Gastroesophageal sphincter (tissue), 4 donors: ENCODE measurements around the gene TMEM108. TPM values are rescaled to one million over a fixed set of nuclear protein-coding genes. Genes with fewer than 3 reads are reported as not detected.

Experiments
- ATAC-seq: fragments of 150-250 bp; one replicate; pipeline ENCODE4 v1.9.1; 2016; ENCODE audit warnings: mild to moderate bottlenecking, moderate library complexity
- H3K27ac ChIP-seq, 4 donors: fragments of 200-600 bp; sonication (generic) in 3 of 4; 1 replicate in 3 of 4; 2 replicates in 1 of 4; pipeline ENCODE4 v1.5.1; 2016 to 2019
- H3K27me3 ChIP-seq: fragments of 200-600 bp; sonication (generic); one replicate; pipeline ENCODE4 v1.5.1; 2019
- H3K36me3 ChIP-seq, 2 donors: fragments of 200-600 bp; sonication (generic); one replicate each; pipeline ENCODE4 v1.5.1; 2019; ENCODE audit warnings: control low read depth in 1 of 2
- H3K4me1 ChIP-seq, 3 donors: fragments of 200-600 bp; sonication (generic); 1 replicate in 2 of 3; 2 replicates in 1 of 3; pipeline ENCODE4 v1.5.1; 2016 to 2019; ENCODE audit warnings: control low read depth in 2 of 3
- H3K4me3 ChIP-seq, 2 donors: fragments of 200-600 bp; sonication (generic); one replicate each; pipeline ENCODE4 v1.5.1; 2019; ENCODE audit warnings: mild to moderate bottlenecking in 1 of 2, moderate library complexity in 1 of 2
- H3K9me3 ChIP-seq, 3 donors: fragments of 200-600 bp; sonication (generic); one replicate each; pipeline ENCODE4 v1.5.1; 2017 to 2019; ENCODE audit warnings: control low read depth in 2 of 3
- CTCF ChIP-seq, 4 experiments: fragments of 200-600 bp in 2 of 4; fragments of 450-650 bp in 2 of 4; sonication (generic) in 1 of 4; IDR thresholded peaks; one replicate each; pipeline ENCODE4 v1.5.1; 2017 to 2019; ENCODE audit warnings: antibody characterized with exemption in 4 of 4, mild to moderate bottlenecking in 2 of 4, moderate library complexity in 2 of 4
- EP300 ChIP-seq: sonication (generic); formaldehyde crosslinking; IDR thresholded peaks from one replicate; pipeline ENCODE4 v1.6.1; 2017; ENCODE audit warnings: antibody characterized with exemption, mild to moderate bottlenecking
- POLR2A ChIP-seq, 2 donors: fragments of 450-650 bp; IDR thresholded peaks; one replicate each; pipeline ENCODE4 v1.6.1; 2017; ENCODE audit warnings: antibody characterized with exemption in 2 of 2, mild to moderate bottlenecking in 2 of 2, moderate library complexity in 1 of 2
- POLR2AphosphoS5 ChIP-seq: sonication (generic); formaldehyde crosslinking; IDR thresholded peaks from one replicate; pipeline ENCODE4 v1.6.1; 2017; ENCODE audit warnings: antibody characterized with exemption
- WGBS, 2 donors: methylation state at CpG; one replicate each; pipeline ENCODE4 v1.1.5; 2018; ENCODE audit warnings: low coverage in 1 of 2; 5-methylcytosine and 5-hydroxymethylcytosine counted together
- total RNA-seq, 4 donors: library from RNA; depleted of rRNA; stranded (reverse); fragments of >200 nt; gene quantifications; one replicate each; pipeline ENCODE4 v1.1.0, GENCODE V29; 2016

The TMEM108 gene
- total RNA-seq, 4 donors from 2014 or later, result 2.7 to 7.3 (median 4.1) TPM

DNA sequence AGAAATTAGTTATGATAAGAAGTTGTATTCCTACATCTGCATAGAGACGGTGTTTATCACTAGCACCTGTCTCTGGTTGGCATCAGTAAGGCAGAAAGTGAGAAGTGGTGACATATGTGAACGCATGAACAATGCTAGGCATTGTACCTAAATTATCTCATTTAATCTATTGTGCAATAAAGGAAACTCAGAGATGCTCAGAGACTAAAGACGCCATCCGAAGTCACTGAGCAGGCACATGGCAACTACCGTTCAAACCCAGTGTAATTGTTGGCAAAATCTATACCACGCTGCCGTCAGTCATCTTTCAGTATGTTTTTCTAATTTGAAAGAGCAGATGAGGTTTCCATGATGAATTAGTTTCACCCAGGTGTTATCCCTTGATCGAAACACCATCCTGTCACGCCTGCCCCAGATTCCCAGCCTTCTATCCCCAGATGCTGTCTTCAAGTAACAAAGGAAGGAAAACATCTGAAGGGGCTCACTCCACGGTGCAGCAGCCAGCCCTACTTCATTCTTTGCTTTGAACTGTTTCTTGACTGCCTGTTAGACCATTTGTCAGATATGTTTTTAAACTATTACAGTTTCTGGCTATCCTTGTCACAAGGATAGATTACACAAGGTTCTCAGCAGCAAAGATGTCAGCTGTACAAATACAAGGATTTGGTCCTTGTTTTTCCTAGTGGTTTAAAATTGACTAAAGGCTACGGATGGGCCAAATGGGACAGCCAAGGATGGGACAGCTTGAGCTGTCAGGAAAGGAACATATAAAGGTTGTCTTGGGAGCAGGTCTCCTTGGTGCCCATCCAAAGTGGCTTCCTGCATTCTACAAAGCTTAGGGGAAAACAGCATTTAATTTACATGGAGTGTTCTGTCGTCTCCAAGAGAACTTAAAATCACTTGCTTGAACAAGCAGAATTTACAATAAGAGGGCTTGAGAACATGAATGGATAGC, 99.1 kb downstream of the TMEM108 start:
- H3K27ac ChIP-seq, result no peak overlapping the region
- no peaks in the 10 kb centered on the region for H3K9me3 ChIP-seq
- TF ChIP-seq POLR2A (IDR thresholded peaks at IDR 0.05) (no peak), CTCF (IDR thresholded peaks at IDR 0.05) (no peak), EP300 (no peak), POLR2AphosphoS5 (no peak)
- H3K27me3 ChIP-seq, result no peaks in the 10 kb centered on the region
- 67 to 69% methylated on average over 11 to 12 of the region's 12 CpGs for WGBS, 2 donors
- no peak for ATAC-seq
- peaks cover 0 to 4% (median 2%) of the 10 kb centered on the region in 3 donors for H3K4me1 ChIP-seq
- H3K4me3 ChIP-seq, result no peak overlapping the region
- no peaks in the 10 kb centered on the region for H3K36me3 ChIP-seq

DNA sequence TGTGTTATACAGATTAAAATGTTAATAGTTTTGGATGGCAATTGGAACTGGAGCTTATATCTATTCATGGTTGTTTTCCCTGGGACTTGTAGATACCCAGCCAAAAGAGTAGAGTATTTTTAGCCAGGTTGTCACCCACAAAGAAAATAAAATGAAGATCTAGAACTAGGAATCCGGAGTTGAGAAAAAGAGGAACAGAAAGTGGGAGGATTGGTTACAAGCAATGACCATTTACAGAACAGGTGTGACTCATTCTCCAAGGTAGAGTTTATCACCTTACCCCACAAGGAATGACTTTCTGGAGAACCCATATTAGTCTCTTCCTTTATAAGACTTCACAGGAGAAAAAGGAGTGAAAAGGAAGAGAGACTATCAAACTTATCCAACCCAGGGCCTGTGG, 99.8 kb downstream of the TMEM108 start:
- no peak for TF ChIP-seq POLR2A (IDR thresholded peaks at IDR 0.05)
- H3K27ac ChIP-seq, result no peak overlapping the region
- no peaks in the 10 kb centered on the region for H3K36me3 ChIP-seq
- no peaks in the 10 kb centered on the region for H3K9me3 ChIP-seq
- ATAC-seq, result no peak
- H3K27me3 ChIP-seq, result no peaks in the 10 kb centered on the region
- 56 to 80% methylated on average over 1 of the region's 1 CpG for WGBS, 2 donors
- H3K4me3 ChIP-seq, result no peak overlapping the region
- peaks cover 0 to 4% (median 2%) of the 10 kb centered on the region in 3 donors for H3K4me1 ChIP-seq

GRCh38 chr3:133152056-133152455, 113.9 kb downstream of the TMEM108 start:
- no peak overlapping the region for H3K4me3 ChIP-seq

GRCh38 chr3:133152681-133153220, 114.6 kb downstream of the TMEM108 start:
- TF ChIP-seq POLR2AphosphoS5 (no peak), CTCF (IDR thresholded peaks at IDR 0.05) (no peak), POLR2A (IDR thresholded peaks at IDR 0.05) (no peak), EP300 (no peak)
- H3K4me3 ChIP-seq, result no peak overlapping the region
- ATAC-seq, result no peak
- WGBS, 2 donors, result 74 to 96% methylated on average over 2 of the region's 2 CpGs
- H3K36me3 ChIP-seq, result no peaks in the 10 kb centered on the region
- no peak overlapping the region for H3K27ac ChIP-seq
- H3K27me3 ChIP-seq, result no peaks in the 10 kb centered on the region
- H3K9me3 ChIP-seq, result no peaks in the 10 kb centered on the region
- H3K4me1 ChIP-seq, result no peaks in the 10 kb centered on the region

More at GRCh38 chr3:133152056-133152455, 113.9 kb downstream of the TMEM108 start:
- no peak for ATAC-seq
- Histone ChIP-seq H3K4me1 (no peaks in the 10 kb centered on the region), H3K27ac (no peak overlapping the region), H3K27me3 (no peaks in the 10 kb centered on the region), H3K9me3 (no peaks in the 10 kb centered on the region), H3K36me3 (no peaks in the 10 kb centered on the region)
- TF ChIP-seq POLR2A (IDR thresholded peaks at IDR 0.05), result no peak
- TF ChIP-seq CTCF (IDR thresholded peaks at IDR 0.05), result no peak
- TF ChIP-seq EP300, result no peak
- WGBS, 2 donors, result 68% methylated on average over 2 of the region's 2 CpGs

DNA sequence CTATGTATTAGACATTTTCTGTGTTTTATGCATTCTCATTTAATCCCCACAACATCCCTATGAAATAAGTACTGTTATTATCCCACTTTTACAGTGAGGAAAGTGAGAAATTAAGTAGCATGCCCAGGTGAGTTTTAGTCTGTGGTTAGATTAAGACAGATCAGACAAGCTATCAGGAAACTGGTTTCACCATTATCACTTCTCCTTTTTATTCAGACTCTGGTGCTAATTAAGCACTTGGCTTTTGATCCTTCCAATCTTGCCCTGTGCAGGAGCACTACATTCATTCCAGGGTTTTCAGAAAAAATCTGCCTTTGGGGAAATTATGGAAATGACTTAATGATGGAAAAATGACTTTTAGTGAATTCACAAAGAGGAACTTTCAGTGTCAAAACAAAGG, 115.2 kb downstream of the TMEM108 start:
- H3K9me3 ChIP-seq, result no peaks in the 10 kb centered on the region
- H3K27ac ChIP-seq, result no peak overlapping the region
- H3K4me1 ChIP-seq, result no peaks in the 10 kb centered on the region
- ATAC-seq, result no peak
- no peaks in the 10 kb centered on the region for H3K36me3 ChIP-seq
- TF ChIP-seq POLR2AphosphoS5 (no peak), EP300 (no peak), CTCF (IDR thresholded peaks at IDR 0.05) (no peak)
- no peaks in the 10 kb centered on the region for H3K27me3 ChIP-seq
- no peak overlapping the region for H3K4me3 ChIP-seq
